A549 treated with GW870086 at 1 μM for 4 hours (cell line): ENCODE measurements around the gene GTF3A. TPM values are rescaled to one million over a fixed set of nuclear protein-coding genes. Genes with fewer than 3 reads are reported as not detected.

Experiments
- total RNA-seq: library from RNA; stranded (reverse); fragments of 200-300 nt; extraction: Qiagen RNA extraction; gene quantifications from 5 replicates; pipeline ENCODE4 v1.2.3, GENCODE V29; 2022; ENCODE audit warnings: low read depth

GTF3A gene
- total RNA-seq = 84.9 to 103 TPM (median 99.9 TPM) in 5 replicates

GRCh38 chr13:27424246-27425157, at the start of gene GTF3A:
GTF3A (plus strand) TSS chr13:27424619.

GRCh38 chr13:27449936-27450828, 25.8 kb downstream of the GTF3A start, which contains the start of gene MTIF3:
MTIF3 (minus strand) TSS chr13:27450564; CDS start chr13:27440448, 10,116 bp downstream.

Other genes starting within 250 kb of the GTF3A start
- 1,283 to 1,776 TPM (median 1,328 TPM) in 5 replicates for gene RPL21, start 173.1 kb upstream of the GTF3A start, total RNA-seq
- gene RASL11A, start 153.8 kb upstream of the GTF3A start, total RNA-seq = 2.9 to 6.7 TPM (median 4.5 TPM) in 5 replicates
- gene MTIF3, start 25.9 kb downstream of the GTF3A start, total RNA-seq = 19.1 to 22.9 TPM (median 21.1 TPM) in 5 replicates
- gene LNX2, start 195.9 kb downstream of the GTF3A start, total RNA-seq = 2.2 to 4.1 TPM (median 3.4 TPM) in 5 replicates
- gene POLR1D, start 197.3 kb downstream of the GTF3A start, total RNA-seq = 152 to 175 TPM (median 159 TPM) in 5 replicates